Renal cortex interstitium (tissue), 11 donors: Measurements from ENCODE around the gene RHBDF2. TPM values are rescaled to one million over a fixed set of nuclear protein-coding genes. Genes with fewer than 3 reads are reported as not detected.

Source experiments
- DNase-seq, 11 donors: peaks; one replicate each; pipeline ENCODE4 v3.0.0-alpha.2; 2013; ENCODE audit warnings: low read depth in 9 of 11, low spot score in 4 of 11; ENCODE audit errors: extremely low read depth in 1 of 11
- polyA plus RNA-seq, 3 donors: library from polyadenylated mRNA; unstranded; fragments of 120-200 nt; gene quantifications; one replicate each; pipeline ENCODE4 v1.2.1, GENCODE V29; 2013; ENCODE audit not compliant: insufficient read length in 3 of 3

Gene RHBDF2
- polyA plus RNA-seq, 3 donors = 5.0 to 11.0 (median 8.5) TPM

DNA sequence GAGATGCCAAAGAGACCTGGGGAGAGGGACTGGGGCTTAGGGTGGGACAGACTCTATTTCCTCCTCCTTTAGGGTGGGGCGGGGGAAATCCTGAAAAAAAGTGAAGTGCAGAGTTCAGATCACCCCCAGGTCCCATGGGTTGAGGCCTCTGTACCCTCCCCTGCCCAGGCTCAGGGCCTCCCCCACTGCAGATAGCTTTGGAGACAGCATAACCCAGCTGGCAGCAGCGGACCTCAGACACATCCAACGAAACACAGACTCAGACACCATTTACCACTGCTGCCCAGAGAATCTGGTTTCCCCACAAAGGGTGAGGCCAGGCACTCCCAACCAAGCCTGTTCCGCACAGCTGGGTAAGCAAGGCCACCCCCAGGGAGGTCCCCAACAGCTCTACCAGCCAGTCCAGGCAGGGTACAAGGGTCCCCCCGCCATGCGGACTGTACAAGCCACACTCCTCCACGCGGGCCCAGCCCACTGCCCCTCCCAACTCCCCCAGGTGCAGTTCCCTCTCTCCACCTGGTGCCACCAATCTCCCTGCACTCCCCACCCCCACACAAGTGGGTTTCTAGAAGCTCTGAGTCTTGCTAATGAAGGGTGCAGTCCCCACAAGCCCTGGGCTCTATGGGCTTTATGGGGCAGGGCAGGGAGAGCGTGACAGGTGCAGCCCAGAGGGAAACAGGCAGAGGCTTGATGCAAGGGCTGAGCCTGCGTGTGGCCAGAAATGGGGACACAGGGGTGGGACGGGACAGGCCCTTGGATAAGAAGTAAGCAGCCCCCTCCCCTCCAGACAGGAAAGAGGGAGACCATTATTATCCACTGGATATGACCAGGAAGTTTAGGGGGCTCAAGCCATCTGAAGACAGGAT is 8.9 kb downstream of the RHBDF2 start:
- DNase-seq = no peak

GRCh38 chr17:76491271-76492122 is 9.7 kb downstream of the RHBDF2 start:
- DNase-seq = no peak

- no peak for DNase-seq
These were observed 11.0 kb downstream of the RHBDF2 start for GRCh38 chr17:76490112-76490710.

- no peak for DNase-seq
These were observed 13.6 kb downstream of the RHBDF2 start for GRCh38 chr17:76487451-76488192.

DNA sequence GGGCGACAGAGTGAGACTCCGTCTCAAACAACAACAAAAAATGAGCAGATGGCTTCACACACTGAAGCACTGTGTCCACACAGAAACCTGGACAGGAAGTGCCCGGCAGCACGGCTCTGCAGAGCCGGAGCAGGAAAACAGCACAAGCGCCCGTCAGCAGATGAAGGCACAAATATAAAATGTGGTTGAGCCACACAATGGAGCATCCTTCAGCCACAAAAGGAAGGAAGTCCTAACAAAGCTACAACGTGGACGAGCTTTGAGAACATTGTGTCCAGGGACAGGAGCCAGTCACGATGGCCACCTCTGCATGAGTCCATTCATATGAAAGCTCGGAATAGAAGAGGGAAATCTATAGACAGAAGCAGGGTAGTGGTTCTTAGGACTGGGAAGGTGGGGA is 15.7 kb downstream of the RHBDF2 start:
- DNase-seq = no peak

DNA sequence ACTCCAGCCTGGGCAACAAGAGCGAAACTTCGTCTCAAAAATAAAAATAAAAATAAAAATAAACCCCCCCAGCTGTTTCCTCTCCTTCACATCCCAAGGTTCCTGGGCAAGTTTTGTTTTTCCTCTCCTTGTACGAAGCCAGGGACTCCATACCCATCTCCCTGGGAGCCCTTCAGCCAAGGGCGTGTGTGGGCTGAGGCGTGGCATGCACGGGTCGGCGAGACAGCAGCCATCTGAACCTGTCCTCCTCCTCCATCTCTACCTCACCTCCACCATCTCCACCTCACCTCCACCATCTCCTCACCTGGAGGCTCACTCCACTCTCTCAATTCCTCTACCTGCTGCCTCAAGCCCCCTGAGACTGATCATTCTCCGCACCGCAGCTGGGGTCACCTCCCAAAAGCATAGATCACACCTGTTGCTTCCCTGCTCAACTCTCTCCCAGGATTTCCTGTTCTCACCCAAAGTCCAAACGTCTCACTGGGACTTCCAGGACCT is 16.9 kb downstream of the RHBDF2 start:
- no peak for DNase-seq

DNA sequence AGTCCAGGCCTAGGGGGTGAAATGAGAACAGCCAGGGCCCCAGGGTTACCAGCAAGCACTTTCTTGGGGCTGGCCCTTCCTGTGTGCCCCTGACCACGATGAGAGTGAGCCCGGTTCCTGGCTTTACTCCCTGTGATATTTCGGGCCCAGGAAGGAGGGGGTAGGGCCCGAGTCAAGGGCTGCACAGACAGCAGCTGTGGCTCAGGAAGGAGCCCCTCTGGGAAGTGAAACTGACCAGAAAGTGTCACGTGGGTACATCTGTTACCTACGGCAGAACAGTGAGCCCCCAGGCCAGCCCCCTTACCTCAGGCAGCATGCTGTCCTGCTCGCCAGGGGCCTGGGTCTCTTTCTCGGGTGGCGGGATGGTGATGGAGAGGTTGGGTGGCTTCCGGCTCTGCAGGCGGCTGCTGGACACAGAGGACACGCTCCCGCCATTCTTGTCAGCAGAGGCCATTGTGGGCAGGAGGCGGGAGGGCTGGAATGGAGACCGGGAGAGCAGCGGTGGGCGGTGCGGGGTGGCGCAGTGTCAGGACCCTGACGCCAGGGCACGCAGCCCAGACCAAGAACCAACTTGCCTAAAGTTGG is 20.1 kb downstream of the RHBDF2 start:
- DNase-seq = no peak

DNA sequence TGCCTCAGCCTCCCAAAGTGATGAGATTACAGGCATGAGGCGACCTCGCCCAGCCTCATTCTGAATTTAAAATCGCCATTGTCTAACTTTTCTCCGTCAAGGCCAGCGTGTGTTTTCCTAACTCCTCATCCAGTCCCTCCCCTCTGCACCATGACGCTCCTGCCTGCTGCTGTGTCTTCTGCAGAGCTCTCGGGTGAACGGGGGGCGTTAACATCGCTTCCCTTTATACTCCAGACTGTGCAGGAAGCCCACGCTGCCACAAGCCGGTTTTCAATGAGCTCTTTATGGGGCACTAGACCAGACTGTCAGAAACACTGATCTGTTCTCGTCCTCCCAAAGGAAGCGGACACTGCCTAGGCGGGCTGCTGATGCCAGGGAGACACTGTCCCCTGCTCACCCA is 20.6 kb downstream of the RHBDF2 start:
- no peak for DNase-seq

- DNase-seq = no peak
These were observed 21.6 kb downstream of the RHBDF2 start for GRCh38 chr17:76479515-76480060.

DNA sequence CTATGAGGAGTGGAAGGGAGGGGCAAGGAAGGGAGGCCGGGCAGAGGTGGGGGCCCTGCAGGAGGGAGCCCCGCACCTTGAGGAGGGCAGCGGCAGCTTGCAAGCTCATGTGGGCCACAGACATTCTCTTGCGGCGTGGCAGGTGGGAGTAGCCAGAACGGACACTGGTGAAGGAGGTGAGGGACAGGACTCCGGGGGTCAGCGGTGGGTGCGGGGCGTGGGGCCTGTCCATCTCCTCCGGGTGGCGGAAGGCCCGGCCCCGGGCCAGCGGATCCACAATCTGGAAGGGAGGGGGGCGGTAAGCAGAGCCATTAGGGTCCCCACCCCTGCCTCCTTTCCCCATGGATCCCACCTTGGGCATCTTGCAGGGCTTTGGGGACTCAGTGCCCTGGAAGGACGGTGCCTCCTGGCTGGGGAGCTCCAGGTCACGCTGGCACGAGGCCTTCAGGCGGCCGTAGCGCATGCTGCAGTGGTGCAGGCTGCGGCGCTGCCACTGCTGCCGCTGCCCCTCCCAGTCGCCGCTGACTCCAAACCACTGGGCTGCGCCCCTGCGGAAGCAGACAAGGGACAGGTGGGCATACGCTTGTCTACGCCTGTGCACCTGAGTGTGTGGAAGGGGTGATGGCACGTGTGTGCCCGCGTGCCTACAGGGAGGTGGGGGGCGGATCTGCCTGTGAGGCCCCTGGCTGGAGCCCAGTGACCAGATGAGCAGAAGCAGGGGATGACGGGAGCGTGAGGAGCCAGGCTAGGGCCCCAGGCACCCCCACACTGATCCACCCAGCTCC is 22.3 kb downstream of the RHBDF2 start:
- DNase-seq = no peak

- DNase-seq = no peak
These were observed 23.1 kb downstream of the RHBDF2 start for GRCh38 chr17:76478097-76478496.

GRCh38 chr17:76477576-76477975 is 23.6 kb downstream of the RHBDF2 start:
- DNase-seq = no peak

- DNase-seq = no peak
These were observed 24.5 kb downstream of the RHBDF2 start for GRCh38 chr17:76476736-76477135.

GRCh38 chr17:76475302-76475701 is 25.9 kb downstream of the RHBDF2 start:
- DNase-seq = no peak

DNA sequence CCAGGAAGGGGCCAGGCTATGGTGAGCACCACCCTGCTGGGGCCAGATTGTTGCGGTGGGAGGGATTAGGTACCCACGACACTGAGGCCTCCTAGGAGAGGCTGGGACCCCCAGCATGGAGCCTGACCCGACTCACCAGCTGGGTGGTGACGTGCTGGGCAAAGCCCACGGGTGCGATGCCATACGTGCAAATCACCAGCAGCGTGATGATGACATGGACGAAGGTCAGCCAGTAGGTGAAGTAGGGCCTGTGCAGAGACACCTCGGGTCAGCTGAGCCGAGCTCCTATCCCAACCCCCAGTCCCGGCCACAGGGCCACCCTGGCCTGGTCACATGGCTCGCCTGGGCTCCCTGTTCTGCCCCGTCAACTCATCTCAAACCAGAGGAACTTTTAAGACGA is 26.3 kb downstream of the RHBDF2 start:
- DNase-seq = no peak

DNA sequence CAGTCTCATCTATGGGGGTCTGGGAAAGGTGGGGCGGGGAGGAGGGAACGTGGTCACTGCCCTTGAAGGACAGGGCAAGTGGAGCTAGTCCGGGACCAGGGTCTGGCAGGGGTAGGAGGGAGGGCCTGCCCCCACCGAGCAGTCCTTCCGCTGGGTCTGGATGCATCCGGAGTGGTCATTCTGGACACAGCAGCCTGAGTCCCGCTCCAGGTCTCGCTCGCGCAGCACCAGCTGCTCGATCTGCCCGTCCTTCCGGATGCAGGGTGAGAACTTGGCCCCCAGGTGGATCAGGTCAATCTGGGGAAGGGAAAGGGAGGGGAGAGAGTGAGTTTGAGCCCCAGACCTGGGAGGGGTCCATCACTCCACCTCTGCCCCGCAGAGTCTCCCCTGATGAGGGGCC is 27.0 kb downstream of the RHBDF2 start:
- DNase-seq = no peak

- no peak for DNase-seq
These were observed 27.7 kb downstream of the RHBDF2 start for GRCh38 chr17:76473541-76473985.

DNA sequence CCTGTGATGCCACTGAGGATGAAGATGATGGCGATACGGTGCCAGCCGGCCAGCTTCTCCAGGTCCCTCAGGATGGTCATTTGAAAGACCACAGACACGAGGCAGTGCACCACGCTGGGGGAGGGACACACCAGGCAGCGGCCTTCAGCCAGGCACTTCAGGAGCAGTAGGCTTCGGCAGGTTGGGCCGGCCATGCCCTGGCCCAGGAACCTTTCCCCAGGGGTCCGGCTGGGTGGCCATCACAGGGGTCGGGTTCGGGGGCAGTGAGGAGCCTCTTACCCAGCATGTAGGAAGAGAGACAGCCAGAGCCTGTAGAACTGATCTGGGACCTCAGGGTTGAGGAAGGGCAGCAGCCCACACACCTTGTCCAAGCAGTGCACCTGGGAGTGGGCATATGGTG is 28.5 kb downstream of the RHBDF2 start:
- no peak for DNase-seq
